ENCODE measurements around the gene DBX1. TPM values are rescaled to one million over a fixed set of nuclear protein-coding genes. Genes with fewer than 3 reads are reported as not detected.

The DBX1 gene
- polyA plus RNA-seq, 2 of the 4 experiments (the other 2 are of a cell fraction), result not detected

GRCh38 chr11:20110908-20111669 is 49.2 kb downstream of the DBX1 start (continued):
- no peak for TF ChIP-seq USF2 (IDR thresholded peaks at IDR 0.05)
- no peak for TF ChIP-seq CHD2 (IDR thresholded peaks at IDR 0.05; ENCODE audit: low read length, partially characterized antibody)
- TF ChIP-seq RARB (CRISPR knock-in tag; IDR thresholded peaks at IDR 0.05), result no peak
- TF ChIP-seq ATOH8 (CRISPR knock-in tag; IDR thresholded peaks at IDR 0.05; ENCODE audit: low read depth), result no peak
- peak in 1 of 2 experiments; percentile 31; a peak in 1 of 4 replicates for TF ChIP-seq CEBPB (IDR thresholded peaks at IDR 0.05)
- no peak for TF ChIP-seq TP53 (CRISPR knock-in tag; IDR thresholded peaks at IDR 0.05)
- peak; percentile 77 for TF ChIP-seq SMC3 (IDR thresholded peaks at IDR 0.05)
- TF ChIP-seq CHD4 (IDR thresholded peaks at IDR 0.05; ENCODE audit: borderline replicate concordance), result no peak
- no peak for TF ChIP-seq TFCP2L1 (CRISPR knock-in tag; IDR thresholded peaks at IDR 0.05)
- TF ChIP-seq HEYL (CRISPR knock-in tag; IDR thresholded peaks at IDR 0.05), result no peak

- Histone ChIP-seq H3K4me2 (peak overlapping the region; percentile 74; the same call in 2 of the 3 replicates), H3K27ac (peak overlapping the region; percentile 98; a peak in 5 of 6 replicates), H3K4me1 (peaks cover 42% of the 10 kb centered on the region), H3K9me3 (no peaks in the 10 kb centered on the region), H3K4me3 (no peak overlapping the region)
- ATAC-seq (no peak), FAIRE-seq (no peak), DNase-seq (ENCODE audit: low read depth in 1 of 2, low spot score in 1 of 2) (no peak)
- TF ChIP-seq ZNF302 (CRISPR knock-in tag; IDR thresholded peaks at IDR 0.05) (no peak), MAZ (IDR thresholded peaks at IDR 0.05; ENCODE audit: borderline replicate concordance, low read depth, low read length) (no peak), FOXS1 (CRISPR knock-in tag; IDR thresholded peaks at IDR 0.05) (no peak), BHLHE40 (IDR thresholded peaks at IDR 0.05; ENCODE audit: low read depth, low read length) (no peak), POLR2A (IDR thresholded peaks at IDR 0.05; ENCODE audit: low read length) (no peak), FOSL2 (IDR thresholded peaks at IDR 0.05) (no peak), FOSL2 (CRISPR knock-in tag; IDR thresholded peaks at IDR 0.05) (no peak), CTCF (IDR thresholded peaks at IDR 0.05) (no peak), RARB (CRISPR knock-in tag; IDR thresholded peaks at IDR 0.05) (no peak), JUNB (IDR thresholded peaks at IDR 0.05) (no peak), KDM5A (IDR thresholded peaks at IDR 0.05) (no peak)
- POLR2A ChIA-PET, result no interaction called here
- whole genome bisulfite sequencing (ENCODE audit: missing lambda C conversion rate), result 82% methylated on average over 9 of the region's 9 CpGs
- CTCF ChIA-PET, result interaction anchor here (0.6 to 11.7 kb wide), 25 partner anchors 7 to 204 kb away, joined by 3 to 150 read pairs (median 7); no protein-coding TSS in a partner anchor
Measured at GRCh38 chr11:20109731-20110445, 50.4 kb downstream of the DBX1 start.

Other genes with a start within 250 kb of the DBX1 start
- gene HTATIP2, start 203.2 kb upstream of the DBX1 start, polyA plus RNA-seq (2011; rRNA removed), result 238 and 308 TPM in 2 replicates
- gene HTATIP2, start 203.2 kb upstream of the DBX1 start, polyA plus RNA-seq (2017; fragmentation: RNase III; extraction: RNeasy Plus Mini Kit Qiagen cat#74134 plus additional on column Dnase treatment), result 220 to 252 TPM (median 234 TPM) in 3 replicates
- 40.9 and 53.9 TPM in 2 replicates for gene PRMT3, start 227.2 kb upstream of the DBX1 start, polyA plus RNA-seq (2011; rRNA removed)
- 32.4 to 37.2 TPM (median 34.6 TPM) in 3 replicates for gene PRMT3, start 227.2 kb upstream of the DBX1 start, polyA plus RNA-seq (2017; fragmentation: RNase III; extraction: RNeasy Plus Mini Kit Qiagen cat#74134 plus additional on column Dnase treatment)